Erythroblast (primary cell): Measurements from ENCODE around the gene POMT1.

Experiments
- DNase-seq, 2 experiments: peaks; one replicate each; lab custom pipeline; 2025; lab: John Stamatoyannopoulos, UW
- GATA1 ChIP-seq: IDR thresholded peaks from 2 replicates; pipeline ENCODE4 v1.6.1; 2011; ENCODE audit warnings: low read depth, mild to moderate bottlenecking, control low read depth, low read length, moderate library complexity
- POLR2A ChIP-seq: IDR thresholded peaks from 2 replicates; pipeline ENCODE4 v1.6.1; 2011; ENCODE audit warnings: mild to moderate bottlenecking, low read length

POMT1 gene

DNA sequence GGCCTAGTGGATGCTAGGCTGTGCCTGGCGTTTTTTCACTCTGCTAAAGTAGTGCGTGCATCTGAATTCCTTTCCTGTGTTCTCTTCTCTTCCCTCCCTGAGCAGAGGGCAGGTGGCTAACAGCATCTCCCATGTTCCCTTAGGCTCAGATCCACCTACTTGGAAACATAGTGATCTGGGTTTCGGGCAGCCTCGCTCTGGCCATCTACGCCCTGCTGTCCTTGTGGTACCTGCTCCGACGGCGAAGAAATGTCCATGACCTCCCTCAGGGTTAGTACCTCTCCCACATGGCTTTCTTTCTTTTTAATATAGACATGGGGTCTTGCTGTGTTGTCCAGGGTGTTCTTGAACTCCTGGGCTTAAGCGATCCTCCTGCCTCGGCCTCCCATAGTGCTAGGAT, 18.5 kb downstream of the POMT1 start:
- no peak for DNase-seq
- TF ChIP-seq GATA1 = no peak
- no peak for TF ChIP-seq POLR2A

DNA sequence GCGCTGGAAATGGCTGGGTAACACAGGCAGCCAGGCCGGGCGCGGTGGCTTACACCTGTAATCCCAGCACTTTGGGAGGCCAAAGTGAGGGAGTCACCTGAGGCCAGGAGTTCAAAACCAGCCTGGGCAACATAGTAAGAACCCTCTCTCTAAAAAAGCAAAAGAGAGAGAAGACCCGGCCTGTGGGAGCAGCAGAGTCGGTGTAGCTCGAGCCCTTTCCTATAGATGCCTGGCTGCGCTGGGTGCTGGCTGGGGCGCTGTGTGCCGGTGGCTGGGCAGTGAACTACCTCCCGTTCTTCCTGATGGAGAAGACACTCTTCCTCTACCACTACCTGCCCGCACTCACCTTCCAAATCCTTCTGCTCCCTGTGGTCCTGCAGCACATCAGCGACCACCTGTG, 19.1 kb downstream of the POMT1 start:
- TF ChIP-seq POLR2A (no peak), GATA1 (no peak)
- DNase-seq = no peak

DNA sequence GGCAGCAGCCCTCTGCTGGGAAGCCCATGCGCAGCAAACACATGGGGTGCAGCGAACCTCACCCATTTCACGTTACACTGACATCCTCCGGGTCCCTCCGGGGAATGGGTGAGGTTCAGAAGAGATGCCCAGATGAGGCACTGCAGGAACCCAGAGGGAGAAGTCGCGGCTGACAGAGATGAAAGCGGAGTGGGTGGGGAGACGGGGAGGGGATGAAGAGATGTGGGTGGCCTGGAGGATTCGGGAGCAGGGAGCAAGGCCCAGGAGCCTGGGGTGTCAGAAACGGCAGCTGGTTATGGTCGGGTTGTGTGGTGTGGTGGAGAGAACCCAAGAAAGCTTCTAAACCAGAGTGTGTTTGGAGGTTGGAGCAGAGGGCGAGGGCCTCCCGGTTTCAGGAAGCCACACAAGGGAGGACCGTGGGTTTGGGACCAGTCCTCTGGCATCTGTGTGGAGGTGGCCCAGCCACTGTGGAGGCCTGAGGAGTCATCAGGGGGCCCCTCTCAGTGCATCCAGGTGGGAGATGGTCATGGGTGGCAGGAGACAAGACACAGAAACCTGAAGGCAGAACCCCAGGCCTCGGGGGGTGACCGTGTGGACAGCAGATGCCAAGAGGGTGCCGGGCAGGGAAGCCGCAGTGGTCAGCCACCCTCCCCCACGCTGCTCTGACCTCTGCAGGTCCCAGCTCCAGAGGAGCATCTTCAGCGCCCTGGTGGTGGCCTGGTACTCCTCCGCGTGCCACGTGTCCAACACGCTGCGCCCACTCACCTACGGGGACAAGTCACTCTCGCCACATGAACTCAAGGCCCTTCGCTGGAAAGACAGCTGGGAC, 19.8 kb downstream of the POMT1 start:
- DNase-seq = no peak
- TF ChIP-seq GATA1 (no peak), POLR2A (no peak)

DNA sequence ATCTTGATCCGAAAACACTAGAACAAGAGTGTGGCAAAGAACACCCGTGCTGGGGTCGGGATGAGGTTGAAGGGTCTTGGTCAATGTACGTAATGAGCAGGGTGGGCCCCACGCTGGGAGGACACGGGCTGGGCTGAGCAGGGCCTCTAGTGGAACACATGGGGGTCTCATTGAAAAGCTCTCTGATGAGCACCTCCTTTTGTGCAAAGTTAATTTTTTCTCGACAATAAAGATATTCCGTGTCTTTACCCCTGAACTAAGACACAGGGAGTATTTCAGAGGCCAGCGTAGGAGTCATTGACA, 20.3 kb downstream of the POMT1 start:
- no peak for TF ChIP-seq GATA1
- TF ChIP-seq POLR2A = no peak
- no peak for DNase-seq

DNA sequence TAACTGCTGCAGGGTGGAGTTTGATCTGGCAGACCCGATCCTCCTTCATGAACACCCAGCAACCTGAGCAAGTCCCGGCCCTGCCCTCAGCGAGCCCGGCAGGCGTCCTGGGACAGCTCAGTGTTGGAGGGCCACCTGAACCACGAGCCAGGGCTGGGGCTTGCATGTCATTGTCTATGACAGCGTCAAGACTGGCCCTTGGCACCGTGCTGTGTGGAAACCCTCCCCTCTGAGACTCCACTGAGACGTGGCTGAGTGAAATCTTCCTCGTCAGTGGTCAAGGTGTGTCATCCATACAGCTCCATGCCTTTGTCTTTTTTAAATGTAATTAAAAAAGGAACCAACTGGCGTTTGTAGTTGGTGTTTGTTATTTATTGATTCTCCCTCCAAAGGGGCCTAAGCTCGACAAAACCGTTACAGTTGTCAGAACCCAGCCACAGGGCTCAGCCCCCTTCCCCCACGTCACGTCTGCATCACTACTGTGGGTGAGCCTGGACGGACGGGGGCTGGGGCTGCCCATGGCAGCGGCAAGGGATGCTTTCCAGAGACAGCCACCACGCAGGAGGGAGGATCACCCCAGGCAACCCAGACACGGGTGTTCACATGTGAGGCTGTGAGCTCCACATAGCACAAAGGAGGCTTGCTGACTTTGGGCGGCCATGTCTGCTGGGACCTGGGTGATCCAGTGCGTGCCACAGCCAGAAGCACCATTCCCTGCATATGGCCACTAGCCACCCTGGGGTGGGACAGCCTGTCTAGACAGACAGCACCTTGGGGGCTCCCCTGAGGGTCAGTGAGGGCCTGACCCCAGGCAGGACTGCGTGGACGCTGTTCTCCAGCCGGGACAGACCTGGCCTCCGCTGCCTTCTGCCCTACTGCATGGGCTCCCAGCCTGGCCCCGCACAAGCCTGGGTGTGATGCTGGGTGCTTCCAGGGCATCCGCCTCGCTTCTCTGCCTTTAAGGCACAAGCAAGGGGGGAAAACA, 21.0 kb downstream of the POMT1 start:
- TF ChIP-seq GATA1 (no peak), POLR2A (no peak)
- no peak for DNase-seq

DNA sequence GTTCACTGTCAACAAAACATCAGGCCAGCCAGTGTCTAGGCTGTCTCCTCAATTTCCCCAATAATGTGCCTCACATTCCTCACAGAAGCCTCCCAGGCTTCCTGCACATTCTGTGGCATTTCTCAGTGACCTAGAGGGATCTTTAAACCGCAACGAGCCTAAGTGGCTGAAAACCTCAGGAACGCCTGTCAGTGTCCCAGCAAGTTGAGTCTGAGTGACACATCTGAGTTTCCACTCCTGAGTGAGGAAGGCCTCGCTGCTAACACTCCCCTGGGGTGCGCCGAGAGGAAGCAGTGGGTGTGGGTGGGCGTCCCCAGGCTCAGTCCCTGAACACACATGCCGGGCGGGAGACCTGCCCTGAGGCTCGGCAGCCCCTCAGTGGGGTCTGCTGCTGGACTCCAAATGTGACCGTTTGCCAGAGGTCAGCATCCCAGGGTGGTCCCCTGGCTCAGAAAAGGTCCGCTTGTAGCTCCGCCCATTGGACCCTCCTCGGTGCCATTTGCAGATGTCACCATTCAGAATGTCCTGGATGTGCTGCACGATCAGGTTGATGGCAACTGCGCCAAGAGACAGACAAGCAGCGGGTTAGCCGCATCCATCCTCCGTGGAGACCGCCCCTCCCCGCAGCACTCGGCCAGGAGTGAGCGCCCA, 22.1 kb downstream of the POMT1 start:
- no peak for DNase-seq
- TF ChIP-seq POLR2A (no peak), GATA1 (no peak)

- DNase-seq = no peak
- TF ChIP-seq POLR2A (no peak), GATA1 (no peak)
These were observed 23.2 kb downstream of the POMT1 start for GRCh38 chr9:131525643-131526565.

DNA sequence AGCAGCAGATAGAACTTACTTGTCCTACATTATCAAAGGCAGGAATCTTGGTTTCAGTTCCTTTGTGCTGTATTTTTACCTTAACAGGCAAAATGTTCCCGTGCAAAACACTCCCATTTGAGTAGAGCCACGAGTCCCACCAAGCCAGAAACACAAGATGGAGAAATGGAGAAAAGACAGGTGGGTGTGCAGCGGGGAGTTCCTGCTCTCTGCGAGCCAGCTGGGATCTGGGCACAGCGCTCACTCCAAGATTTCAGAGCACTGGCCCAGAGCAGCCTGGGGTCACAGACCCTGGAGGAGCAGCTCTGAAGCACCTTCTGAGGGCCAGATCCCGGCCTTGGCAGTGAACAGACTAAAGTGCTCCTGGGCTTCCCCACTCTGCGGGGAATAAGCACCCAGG, 25.5 kb downstream of the POMT1 start:
- DNase-seq = no peak
- TF ChIP-seq GATA1 (no peak), POLR2A (no peak)

- TF ChIP-seq POLR2A = no peak
- no peak for TF ChIP-seq GATA1
- DNase-seq = no peak
These were observed 26.3 kb downstream of the POMT1 start for GRCh38 chr9:131528886-131529505.

DNA sequence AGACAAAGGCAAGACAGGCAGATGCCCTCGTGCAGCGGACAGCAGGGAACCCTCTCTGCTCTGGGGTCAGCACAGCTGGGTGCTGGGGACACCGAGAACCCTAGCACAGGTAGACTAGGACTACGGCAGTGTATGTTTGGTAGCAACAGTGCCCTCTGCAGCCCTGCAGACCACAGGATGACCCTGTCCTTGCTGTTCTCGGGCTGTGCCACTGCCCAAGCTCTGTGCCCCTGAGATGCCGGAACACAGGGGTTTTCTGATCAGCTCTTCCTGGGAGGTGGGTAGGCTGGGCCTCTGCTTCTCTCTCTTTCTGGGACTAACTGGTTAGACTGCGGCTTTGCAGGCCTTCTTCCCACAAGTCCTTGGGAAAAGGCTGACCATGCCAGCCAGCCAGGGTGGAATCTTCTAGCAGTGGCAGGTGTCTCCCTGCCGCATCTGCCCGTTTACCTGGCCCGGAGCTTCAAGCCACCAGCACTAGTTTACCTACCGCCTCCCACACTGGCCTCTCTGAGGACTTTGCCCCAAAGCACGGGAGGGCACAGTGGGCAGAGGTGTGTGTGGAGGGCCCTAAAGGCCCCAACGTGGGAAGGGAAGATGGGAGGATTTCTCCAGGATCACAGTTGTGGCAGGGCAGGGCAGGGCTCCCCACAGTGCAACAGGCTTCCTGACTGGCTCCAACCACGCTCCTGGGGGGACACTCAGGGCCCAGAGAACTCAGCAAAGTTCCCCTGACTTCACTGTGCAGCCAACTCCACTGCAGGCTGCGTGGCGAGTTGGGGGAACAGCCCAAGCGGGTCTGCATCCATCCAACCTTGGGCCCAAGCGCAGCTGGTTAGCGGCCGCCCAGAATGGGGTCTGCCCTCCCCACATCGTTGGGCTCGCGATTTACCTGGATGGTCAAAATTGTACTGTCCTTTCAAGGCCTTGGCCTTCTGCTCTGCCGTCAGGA, 27.2 kb downstream of the POMT1 start:
- no peak for TF ChIP-seq POLR2A
- no peak for TF ChIP-seq GATA1

DNA sequence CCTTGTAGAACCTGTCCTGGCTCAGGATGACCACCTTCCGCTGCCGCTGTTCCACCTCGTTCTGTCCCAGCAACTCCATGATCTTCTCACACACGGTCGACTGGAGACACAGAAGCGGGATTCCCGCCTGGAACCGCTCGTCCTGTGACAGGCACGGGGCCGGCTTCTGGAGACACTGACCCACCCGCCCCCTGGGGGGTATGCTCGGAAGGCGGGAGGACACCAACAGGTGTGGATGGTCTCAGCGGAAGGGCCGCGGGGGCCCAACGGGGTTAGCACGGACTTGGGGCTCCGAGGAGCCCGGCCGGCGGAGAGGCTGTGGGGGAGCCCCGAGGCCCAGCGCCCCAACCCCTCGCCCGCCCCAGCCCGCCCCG, 27.8 kb downstream of the POMT1 start:
- DNase-seq = peak; percentile 44 to 59
- TF ChIP-seq GATA1 (no peak), POLR2A (no peak)

More for the DNA sequence above, 27.2 kb downstream of the POMT1 start:
- no peak for DNase-seq
